Mesenchymal stem cell (in vitro differentiated cells and primary cell): ENCODE data around the gene NCOA1.

ENCODE experiments used
- DNase-seq: peaks from one replicate; pipeline ENCODE4 v3.0.0-alpha.2; 2013
- H2AFZ ChIP-seq: one replicate; pipeline ENCODE4 v1.6.1; 2013; ENCODE audit warnings: low read depth, mild to moderate bottlenecking, control low read depth, inconsistent platforms, low read length, moderate library complexity
- H2AK5ac ChIP-seq: 2 replicates; pipeline ENCODE4 v1.6.1; 2013; ENCODE audit warnings: low read length, moderate library complexity, mild to moderate bottlenecking, inconsistent platforms; ENCODE audit not compliant: severe bottlenecking
- H2BK120ac ChIP-seq: one replicate; pipeline ENCODE4 v1.6.1; 2013; ENCODE audit warnings: low read depth, mild to moderate bottlenecking, inconsistent platforms, low read length, moderate library complexity
- H2BK12ac ChIP-seq, 2 experiments: one replicate each; pipeline ENCODE4 v1.6.1; 2013; ENCODE audit warnings: inconsistent platforms in 2 of 2, low read length in 2 of 2, mild to moderate bottlenecking in 2 of 2, moderate library complexity in 2 of 2, control low read depth in 1 of 2
- H2BK15ac ChIP-seq: one replicate; pipeline ENCODE4 v1.6.1; 2013; ENCODE audit warnings: mild to moderate bottlenecking, low read depth, inconsistent platforms; ENCODE audit not compliant: poor library complexity, severe bottlenecking
- H2BK5ac ChIP-seq: 2 replicates; pipeline ENCODE4 v1.6.1; 2013; ENCODE audit warnings: low read depth, mild to moderate bottlenecking, low read length, control low read depth, inconsistent platforms; ENCODE audit not compliant: poor library complexity, severe bottlenecking
- H3K14ac ChIP-seq, 2 experiments: one replicate each; pipeline ENCODE4 v1.6.1; 2013; ENCODE audit warnings: inconsistent platforms in 2 of 2, low read length in 2 of 2, control low read depth in 1 of 2, mild to moderate bottlenecking in 1 of 2, moderate library complexity in 1 of 2
- H3K18ac ChIP-seq, 2 experiments: one replicate each; pipeline ENCODE4 v1.6.1; 2013; ENCODE audit warnings: inconsistent platforms in 2 of 2, low read length in 2 of 2, control low read depth in 1 of 2, low read depth in 1 of 2, mild to moderate bottlenecking in 1 of 2
- H3K23ac ChIP-seq, 2 experiments: one replicate each; pipeline ENCODE4 v1.6.1; 2013; ENCODE audit warnings: inconsistent platforms in 2 of 2, low read length in 2 of 2, mild to moderate bottlenecking in 2 of 2, moderate library complexity in 2 of 2, control low read depth in 1 of 2
- H3K27ac ChIP-seq: 2 replicates; pipeline ENCODE4 v1.5.1; 2013; ENCODE audit warnings: mild to moderate bottlenecking, moderate library complexity, low read length, control low read depth, inconsistent platforms; ENCODE audit not compliant: poor library complexity, severe bottlenecking
- H3K27me3 ChIP-seq, 2 experiments: 2 replicates each; pipeline versions ENCODE4 v1.6.1 to v1.7.0; 2013; ENCODE audit warnings: low read length in 2 of 2, mild to moderate bottlenecking in 2 of 2, moderate library complexity in 2 of 2, control low read depth in 1 of 2, inconsistent platforms in 1 of 2; ENCODE audit not compliant: control insufficient read depth in 1 of 2, insufficient read depth in 1 of 2
- H3K36me3 ChIP-seq, 2 experiments: 2 replicates each; pipeline versions ENCODE4 v1.6.1 to v1.7.0; 2013; ENCODE audit warnings: low read length in 2 of 2, control low read depth in 1 of 2, inconsistent platforms in 1 of 2, low read depth in 1 of 2, mild to moderate bottlenecking in 1 of 2; ENCODE audit not compliant: insufficient read depth in 2 of 2, control insufficient read depth in 1 of 2
- H3K4ac ChIP-seq, 2 experiments: one replicate each; pipeline ENCODE4 v1.6.1; 2013; ENCODE audit warnings: inconsistent platforms in 2 of 2, low read length in 2 of 2, mild to moderate bottlenecking in 2 of 2, moderate library complexity in 2 of 2, control low read depth in 1 of 2, low read depth in 1 of 2
- H3K4me1 ChIP-seq: 2 replicates; pipeline ENCODE4 v1.6.1; 2013; ENCODE audit warnings: low read depth, low read length, control low read depth; ENCODE audit not compliant: control insufficient read depth, insufficient read depth
- H3K4me2 ChIP-seq: 2 replicates; pipeline ENCODE4 v1.6.1; 2013; ENCODE audit warnings: low read length, mild to moderate bottlenecking, inconsistent platforms; ENCODE audit not compliant: poor library complexity, severe bottlenecking
- H3K4me3 ChIP-seq, 2 experiments: 2 replicates each; pipeline versions ENCODE4 v1.5.1 to v1.7.0; 2013; ENCODE audit warnings: low read length in 2 of 2, mild to moderate bottlenecking in 2 of 2, control low read depth in 1 of 2, low read depth in 1 of 2; ENCODE audit not compliant: insufficient read depth in 1 of 2
- H3K79me1 ChIP-seq: replicated peaks from 2 replicates; pipeline ENCODE4 v1.6.1; 2013; ENCODE audit warnings: mild to moderate bottlenecking, control low read depth, low read length, inconsistent platforms; ENCODE audit not compliant: poor library complexity, severe bottlenecking
- H3K9ac ChIP-seq: 2 replicates; pipeline ENCODE4 v1.7.0; 2013; ENCODE audit warnings: mild to moderate bottlenecking, low read length, moderate library complexity
- H3K9me3 ChIP-seq: 2 replicates; pipeline ENCODE4 v1.7.0; 2013; ENCODE audit warnings: mild to moderate bottlenecking, low read length; ENCODE audit not compliant: control insufficient read depth
- H4K8ac ChIP-seq: one replicate; pipeline ENCODE4 v1.6.1; 2013; ENCODE audit warnings: inconsistent platforms, mild to moderate bottlenecking, low read length, moderate library complexity
- H4K91ac ChIP-seq: one replicate; pipeline ENCODE4 v1.6.1; 2013; ENCODE audit warnings: mild to moderate bottlenecking, low read length, inconsistent platforms
- WGBS: methylation state at CpG from one replicate; pipeline ENCODE4 v1.1.7; 2013; ENCODE audit warnings: mixed read lengths; 5-methylcytosine and 5-hydroxymethylcytosine counted together

The NCOA1 gene

DNA sequence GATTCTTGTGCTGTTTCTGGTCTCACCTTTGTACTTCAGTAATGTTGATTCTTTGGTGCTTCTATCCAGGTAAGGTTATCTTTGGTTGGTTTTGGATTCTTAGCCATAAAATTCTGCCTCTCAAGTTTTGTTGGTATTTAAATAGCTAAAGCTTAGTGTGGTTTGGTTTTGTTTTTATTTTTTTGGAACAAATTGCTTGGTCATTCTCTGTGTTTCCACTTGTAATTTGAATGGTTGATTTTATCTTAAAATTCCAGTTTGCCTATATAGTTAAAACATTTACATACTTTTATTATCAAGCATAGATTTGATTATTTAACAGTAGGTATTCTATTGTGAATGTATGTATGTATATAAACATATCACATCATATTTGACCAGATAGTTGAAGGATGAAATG lies 6.6 kb downstream of the NCOA1 start:
- Histone ChIP-seq H2BK15ac (no peak overlapping the region), H2AFZ (no peak overlapping the region), H3K27ac (no peak overlapping the region), H3K4me3 (no peak overlapping the region), H3K4ac (no peak overlapping the region), H2BK120ac (no peak overlapping the region), H3K9ac (no peak overlapping the region), H2AK5ac (no peak overlapping the region), H3K4me2 (no peak overlapping the region), H3K4me1 (no peaks in the 10 kb centered on the region), H3K79me1 (peaks cover 19% of the 10 kb centered on the region), H3K36me3 (no peaks in the 10 kb centered on the region), H2BK5ac (no peak overlapping the region), H3K18ac (no peak overlapping the region), H3K27me3 (no peaks in the 10 kb centered on the region), H4K8ac (no peak overlapping the region), H2BK12ac (no peak overlapping the region), H4K91ac (no peak overlapping the region), H3K23ac (no peak overlapping the region), H3K14ac (no peak overlapping the region), H3K9me3 (no peaks in the 10 kb centered on the region)
- no peak for DNase-seq

DNA sequence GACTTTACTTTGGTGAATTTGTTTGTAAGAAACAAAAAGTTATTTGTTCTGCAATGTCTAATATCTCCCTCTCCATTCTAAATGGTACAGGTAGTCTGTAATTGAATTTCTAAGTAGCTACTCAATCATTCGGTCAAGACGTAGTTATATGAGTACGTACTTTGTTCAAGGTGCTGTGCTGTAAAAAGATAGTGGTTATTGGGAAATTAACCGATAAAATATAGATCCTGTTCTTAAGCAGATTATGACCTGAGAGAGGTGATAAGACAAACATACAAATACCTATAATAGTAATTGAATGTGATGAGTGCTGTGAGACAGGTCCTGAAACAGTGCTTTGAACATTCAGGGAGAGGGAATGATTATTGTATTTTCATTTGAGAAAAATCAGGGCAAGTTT lies 7.1 kb downstream of the NCOA1 start:
- Histone ChIP-seq H4K8ac (no peak overlapping the region), H2BK120ac (no peak overlapping the region), H4K91ac (no peak overlapping the region), H2BK12ac (no peak overlapping the region), H3K4me3 (no peak overlapping the region), H3K79me1 (peaks cover 19% of the 10 kb centered on the region), H3K36me3 (no peaks in the 10 kb centered on the region), H2AK5ac (no peak overlapping the region), H3K4me2 (no peak overlapping the region), H3K18ac (no peak overlapping the region), H3K27ac (no peak overlapping the region), H2AFZ (no peak overlapping the region), H3K4ac (no peak overlapping the region), H3K14ac (no peak overlapping the region), H3K23ac (no peak overlapping the region), H3K27me3 (no peaks in the 10 kb centered on the region), H3K9ac (no peak overlapping the region), H2BK15ac (no peak overlapping the region), H2BK5ac (no peak overlapping the region), H3K4me1 (no peaks in the 10 kb centered on the region), H3K9me3 (no peaks in the 10 kb centered on the region)
- DNase-seq = no peak
- 100% methylated on average over 4 of the region's 4 CpGs for WGBS

GRCh38 chr2:24501813-24502212 lies 10.8 kb downstream of the NCOA1 start:
- Histone ChIP-seq H3K79me1 (peaks cover 26% of the 10 kb centered on the region), H3K4me3 (no peak overlapping the region), H3K4me2 (no peak overlapping the region), H3K23ac (no peak overlapping the region), H2BK120ac (no peak overlapping the region), H3K4me1 (no peaks in the 10 kb centered on the region), H3K14ac (no peak overlapping the region), H4K8ac (no peak overlapping the region), H3K4ac (no peak overlapping the region), H3K9me3 (no peaks in the 10 kb centered on the region), H2BK15ac (no peak overlapping the region), H3K18ac (no peak overlapping the region), H2BK12ac (no peak overlapping the region), H3K9ac (no peak overlapping the region), H3K27me3 (no peaks in the 10 kb centered on the region), H4K91ac (no peak overlapping the region), H2AFZ (no peak overlapping the region), H2BK5ac (no peak overlapping the region), H2AK5ac (no peak overlapping the region), H3K36me3 (no peaks in the 10 kb centered on the region), H3K27ac (no peak overlapping the region)
- no peak for DNase-seq
- 100% methylated on average over 1 of the region's 2 CpGs for WGBS

DNA sequence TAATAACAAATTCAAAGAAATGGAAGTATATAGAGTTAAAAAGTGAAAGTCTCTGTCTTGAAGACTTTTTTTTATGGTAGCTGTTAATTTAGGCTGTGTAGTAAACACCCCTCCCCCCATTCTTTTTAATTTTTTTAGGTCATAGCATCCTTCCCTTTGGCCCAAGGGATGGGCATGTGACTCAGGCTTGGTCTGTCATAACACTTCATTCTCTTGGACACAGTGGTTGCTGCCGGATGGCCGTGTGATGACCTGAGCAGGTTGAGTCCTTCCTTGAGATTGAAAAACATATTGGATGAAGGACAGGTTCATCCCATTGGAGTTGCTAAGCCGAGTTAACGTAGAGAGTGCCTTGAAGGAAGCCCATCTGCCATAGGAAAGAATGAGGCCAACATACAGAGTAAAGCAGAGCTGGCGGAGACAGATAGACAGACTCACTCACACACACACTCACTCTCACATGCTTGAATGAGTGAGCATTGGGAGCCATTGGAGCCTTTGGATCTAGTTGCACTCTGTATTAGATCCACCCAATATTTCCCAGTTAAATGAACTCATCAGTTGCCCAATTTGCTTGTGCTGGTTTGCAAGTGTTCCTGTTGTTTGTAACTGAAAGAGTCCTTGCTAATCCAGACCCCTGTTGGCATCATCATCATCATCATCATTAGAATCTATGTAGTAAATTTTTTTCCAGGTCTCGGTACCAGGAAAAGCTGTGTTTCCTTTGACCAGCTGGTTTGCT lies 14.7 kb downstream of the NCOA1 start:
- Histone ChIP-seq H2BK12ac (no peak overlapping the region), H3K9me3 (no peaks in the 10 kb centered on the region), H3K4me3 (no peak overlapping the region), H3K23ac (no peak overlapping the region), H3K4me2 (no peak overlapping the region), H2BK5ac (no peak overlapping the region), H2AFZ (no peak overlapping the region), H2BK120ac (no peak overlapping the region), H3K4me1 (no peaks in the 10 kb centered on the region), H3K27me3 (no peaks in the 10 kb centered on the region), H4K8ac (no peak overlapping the region), H2BK15ac (no peak overlapping the region), H4K91ac (no peak overlapping the region), H3K79me1 (peaks cover 25% of the 10 kb centered on the region), H3K27ac (no peak overlapping the region), H3K36me3 (no peaks in the 10 kb centered on the region), H2AK5ac (no peak overlapping the region), H3K4ac (no peak overlapping the region), H3K9ac (no peak overlapping the region), H3K18ac (no peak overlapping the region), H3K14ac (no peak overlapping the region)
- no peak for DNase-seq
- over 99% methylated on average over 6 of the region's 6 CpGs for WGBS
